Measurements from ENCODE around the gene ZDHHC11.

The ZDHHC11 gene, protein sequence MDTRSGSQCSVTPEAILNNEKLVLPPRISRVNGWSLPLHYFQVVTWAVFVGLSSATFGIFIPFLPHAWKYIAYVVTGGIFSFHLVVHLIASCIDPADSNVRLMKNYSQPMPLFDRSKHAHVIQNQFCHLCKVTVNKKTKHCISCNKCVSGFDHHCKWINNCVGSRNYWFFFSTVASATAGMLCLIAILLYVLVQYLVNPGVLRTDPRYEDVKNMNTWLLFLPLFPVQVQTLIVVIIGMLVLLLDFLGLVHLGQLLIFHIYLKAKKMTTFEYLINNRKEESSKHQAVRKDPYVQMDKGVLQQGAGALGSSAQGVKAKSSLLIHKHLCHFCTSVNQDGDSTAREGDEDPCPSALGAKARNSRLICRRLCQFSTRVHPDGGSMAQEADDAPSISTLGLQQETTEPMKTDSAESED

DNA sequence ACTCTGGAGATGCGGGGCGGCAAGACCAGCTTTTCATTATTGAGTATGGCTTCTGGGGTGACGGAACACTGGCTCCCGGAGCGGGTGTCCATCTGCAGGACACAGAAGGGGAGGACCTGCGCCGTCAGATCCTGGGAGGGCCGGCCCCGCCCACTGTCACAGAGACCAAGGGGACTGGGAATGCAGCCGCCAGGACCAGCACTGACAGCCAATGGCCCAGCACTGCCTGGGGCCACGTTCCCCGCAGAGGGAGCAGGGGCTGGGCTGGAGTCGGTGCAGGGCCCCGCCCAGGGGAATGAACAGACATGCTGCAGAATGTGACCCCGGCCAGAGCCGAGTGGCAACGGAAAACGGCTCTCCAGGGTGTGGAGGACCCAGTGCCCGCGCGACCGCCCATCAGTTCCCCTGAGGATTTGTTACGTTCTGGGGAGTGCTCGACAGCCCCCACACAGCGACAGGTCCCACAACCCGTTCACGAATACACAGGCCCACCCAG lies at the start of gene ZDHHC11:
ZDHHC11 (minus strand) TSS at position 476 of the 496 bp plus-strand sequence; CDS start at position 92, 384 bp downstream.
- H3K79me2 ChIP-seq (ENCODE audit: control insufficient read depth, low read length), result no peaks in the 10 kb centered on the region
- H3K4me1 ChIP-seq (ENCODE audit: control insufficient read depth, low read length), result no peaks in the 10 kb centered on the region
- H3K9me3 ChIP-seq (ENCODE audit: control insufficient read depth, insufficient read depth, low read length), result no peaks in the 10 kb centered on the region
- H3K27ac ChIP-seq (ENCODE audit: low read depth, low read length), result no peak within 1 kb of the TSS
- TF ChIP-seq EZH2phosphoT487 (IDR thresholded peaks at IDR 0.05; ENCODE audit: borderline replicate concordance, low read length), result no peak
- TF ChIP-seq, protein P1, sequence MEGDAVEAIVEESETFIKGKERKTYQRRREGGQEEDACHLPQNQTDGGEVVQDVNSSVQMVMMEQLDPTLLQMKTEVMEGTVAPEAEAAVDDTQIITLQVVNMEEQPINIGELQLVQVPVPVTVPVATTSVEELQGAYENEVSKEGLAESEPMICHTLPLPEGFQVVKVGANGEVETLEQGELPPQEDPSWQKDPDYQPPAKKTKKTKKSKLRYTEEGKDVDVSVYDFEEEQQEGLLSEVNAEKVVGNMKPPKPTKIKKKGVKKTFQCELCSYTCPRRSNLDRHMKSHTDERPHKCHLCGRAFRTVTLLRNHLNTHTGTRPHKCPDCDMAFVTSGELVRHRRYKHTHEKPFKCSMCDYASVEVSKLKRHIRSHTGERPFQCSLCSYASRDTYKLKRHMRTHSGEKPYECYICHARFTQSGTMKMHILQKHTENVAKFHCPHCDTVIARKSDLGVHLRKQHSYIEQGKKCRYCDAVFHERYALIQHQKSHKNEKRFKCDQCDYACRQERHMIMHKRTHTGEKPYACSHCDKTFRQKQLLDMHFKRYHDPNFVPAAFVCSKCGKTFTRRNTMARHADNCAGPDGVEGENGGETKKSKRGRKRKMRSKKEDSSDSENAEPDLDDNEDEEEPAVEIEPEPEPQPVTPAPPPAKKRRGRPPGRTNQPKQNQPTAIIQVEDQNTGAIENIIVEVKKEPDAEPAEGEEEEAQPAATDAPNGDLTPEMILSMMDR (IDR thresholded peaks at IDR 0.05; ENCODE audit: low read depth, low read length, poor library complexity, severe bottlenecking), result no peak
- no peaks in the 10 kb centered on the region for H3K9me2 ChIP-seq (replicated peaks; ENCODE audit: control insufficient read depth, low read length)
- H3F3A ChIP-seq (ENCODE audit: control insufficient read depth, insufficient read depth), result no peaks in the 10 kb centered on the region
- H4K20me1 ChIP-seq (ENCODE audit: control insufficient read depth, insufficient read depth, low read depth, low read length), result no peaks in the 10 kb centered on the region
- H3K27me3 ChIP-seq (ENCODE audit: control insufficient read depth, low read length), result no peaks in the 10 kb centered on the region
- H3K36me3 ChIP-seq (ENCODE audit: control insufficient read depth, low read length), result no peaks in the 10 kb centered on the region
- H3K4me2 ChIP-seq (ENCODE audit: low read length), result no peak within 1 kb of the TSS
- no peak within 1 kb of the TSS for H3K4me3 ChIP-seq (ENCODE audit: low read length)

DNA sequence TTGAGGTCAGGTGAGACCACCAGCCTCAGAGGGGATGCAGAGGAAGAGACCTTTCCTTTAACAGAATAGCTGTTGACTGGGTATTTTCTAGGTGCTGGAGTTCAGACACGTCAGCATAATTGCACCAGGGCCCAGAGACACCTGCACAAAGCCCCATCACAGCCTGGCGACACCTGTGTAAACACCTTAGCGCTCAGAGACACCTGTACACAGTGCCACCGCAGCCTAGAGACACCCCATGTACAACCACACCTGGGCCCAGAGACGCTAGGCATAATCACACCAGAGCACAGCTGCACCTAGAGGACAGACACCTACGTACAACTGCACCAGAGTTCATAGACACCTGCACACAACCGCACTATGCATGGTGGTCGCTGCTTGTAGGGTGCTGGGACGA lies 42.9 kb upstream of the ZDHHC11 start:
- Histone ChIP-seq H3K79me2 (ENCODE audit: control insufficient read depth, low read length) (peaks cover 82% of the 10 kb centered on the region), H3K9me3 (ENCODE audit: control insufficient read depth, insufficient read depth, low read length) (no peaks in the 10 kb centered on the region), H3F3A (ENCODE audit: control insufficient read depth, insufficient read depth) (no peaks in the 10 kb centered on the region), H3K4me2 (ENCODE audit: low read length) (peak overlapping the region; percentile 80), H4K20me1 (ENCODE audit: control insufficient read depth, insufficient read depth, low read depth, low read length) (no peaks in the 10 kb centered on the region), H3K27ac (ENCODE audit: low read depth, low read length) (no peak overlapping the region), H3K36me3 (ENCODE audit: control insufficient read depth, low read length) (peaks cover 71% of the 10 kb centered on the region), H3K4me3 (ENCODE audit: low read length) (peak overlapping the region; percentile 95), H3K4me1 (ENCODE audit: control insufficient read depth, low read length) (peaks cover 24% of the 10 kb centered on the region), H3K27me3 (ENCODE audit: control insufficient read depth, low read length) (no peaks in the 10 kb centered on the region), H3K9me2 (replicated peaks; ENCODE audit: control insufficient read depth, low read length) (no peaks in the 10 kb centered on the region)
- TF ChIP-seq, protein P1 (IDR thresholded peaks at IDR 0.05; ENCODE audit: low read depth, low read length, poor library complexity, severe bottlenecking), result no peak
- TF ChIP-seq EZH2phosphoT487 (IDR thresholded peaks at IDR 0.05; ENCODE audit: borderline replicate concordance, low read length), result no peak

DNA sequence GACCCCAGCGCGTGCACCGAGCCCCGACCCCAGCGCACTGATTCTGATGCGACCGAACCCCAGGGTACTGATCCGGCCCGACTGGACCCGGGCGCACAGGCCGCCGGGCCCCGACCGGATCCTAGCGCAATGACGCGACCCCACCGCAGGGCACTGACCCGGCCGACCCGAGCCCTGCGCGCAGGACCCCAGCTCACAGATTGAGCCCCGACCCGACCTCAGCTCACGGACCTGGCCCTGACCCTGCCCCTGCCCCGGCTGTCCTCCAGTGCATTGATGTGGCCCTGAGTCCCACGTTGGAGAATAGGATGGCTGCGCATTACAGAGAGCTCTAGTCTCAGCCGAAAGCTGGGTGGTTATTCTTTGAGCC lies 42.3 kb upstream of the ZDHHC11 start:
- H3K27ac ChIP-seq (ENCODE audit: low read depth, low read length), result 0 out of 2 replicates have a peak overlapping the region, but pooled peaks have one; percentile 52

More for the DNA sequence above, 42.3 kb upstream of the ZDHHC11 start:
- Histone ChIP-seq H3F3A (ENCODE audit: control insufficient read depth, insufficient read depth) (no peaks in the 10 kb centered on the region), H3K36me3 (ENCODE audit: control insufficient read depth, low read length) (peaks cover 77% of the 10 kb centered on the region), H3K9me2 (replicated peaks; ENCODE audit: control insufficient read depth, low read length) (no peaks in the 10 kb centered on the region), H3K4me2 (ENCODE audit: low read length) (peak overlapping the region; percentile 80), H4K20me1 (ENCODE audit: control insufficient read depth, insufficient read depth, low read depth, low read length) (no peaks in the 10 kb centered on the region), H3K9me3 (ENCODE audit: control insufficient read depth, insufficient read depth, low read length) (no peaks in the 10 kb centered on the region), H3K79me2 (ENCODE audit: control insufficient read depth, low read length) (peaks cover 88% of the 10 kb centered on the region), H3K4me3 (ENCODE audit: low read length) (peak overlapping the region; percentile 95), H3K27me3 (ENCODE audit: control insufficient read depth, low read length) (no peaks in the 10 kb centered on the region), H3K4me1 (ENCODE audit: control insufficient read depth, low read length) (peaks cover 24% of the 10 kb centered on the region)
- no peak for TF ChIP-seq EZH2phosphoT487 (IDR thresholded peaks at IDR 0.05; ENCODE audit: borderline replicate concordance, low read length)
- TF ChIP-seq, protein P1 (IDR thresholded peaks at IDR 0.05; ENCODE audit: low read depth, low read length, poor library complexity, severe bottlenecking), result no peak

All from DOHH2 (cell line).